HL-60/S4 treated with phorbol 12-myristate 13-acetate at 8.2 ng/mL for 4 days and 3 days (cell line): Measurements from ENCODE around the gene ZNF705A.
"Not testable (repeated sequence)": the region's sequence is repeated elsewhere in the genome, so short reads cannot be mapped to it uniquely, and the experiment has no call there.

Experiments used
- in situ Hi-C: fragments of 300-500 bp; cut with MboI; formaldehyde crosslinking; loops from 2 replicates; pipeline ENCODE4 v1.15.0; 2022; ENCODE audit warnings: low sequenced_read_pairs

Gene ZNF705A

DNA sequence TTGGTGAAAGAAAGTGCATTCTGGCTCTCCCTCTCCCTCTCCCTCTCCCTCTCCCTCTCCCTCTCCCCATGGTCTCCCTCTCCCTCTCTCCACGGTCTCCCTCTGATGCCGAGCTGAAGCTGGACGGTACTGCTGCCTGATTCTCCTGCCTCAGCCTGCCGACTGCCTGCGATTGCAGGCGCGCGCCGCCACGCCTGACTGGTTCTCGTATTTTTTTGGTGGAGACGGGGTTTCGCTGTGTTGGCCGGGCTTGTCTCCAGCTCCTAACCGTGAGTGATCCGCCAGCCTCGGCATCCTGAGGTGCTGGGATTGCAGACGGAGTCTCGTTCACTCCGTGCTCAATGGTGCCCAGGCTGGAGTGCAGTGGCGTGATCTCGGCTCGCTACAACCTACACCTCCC, 26.5 kb downstream of the ZNF705A start:
- in situ Hi-C loops, result not testable (repeated sequence)

GRCh38 chr12:8184206-8184605, 27.4 kb downstream of the ZNF705A start:
- in situ Hi-C loops, result not testable (repeated sequence)

DNA sequence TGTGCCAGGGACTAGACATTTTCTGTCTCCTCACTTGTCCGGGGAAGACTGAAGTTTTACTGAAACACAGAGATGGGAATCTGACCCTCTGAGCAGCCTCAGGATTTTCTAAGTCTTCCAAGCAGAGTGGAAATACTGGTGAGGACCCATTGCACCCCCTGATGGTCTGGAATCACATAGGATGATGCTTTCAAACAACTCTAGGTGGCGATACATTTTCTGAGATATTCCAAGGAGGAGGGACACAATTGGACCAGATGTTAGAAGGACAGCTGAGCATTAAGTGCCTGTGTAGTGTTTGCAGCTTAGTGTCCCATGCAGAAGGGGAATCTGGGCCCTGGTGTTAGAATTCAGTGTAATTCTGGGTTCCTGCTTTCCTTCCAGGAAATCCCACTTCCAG, 31.3 kb downstream of the ZNF705A start:
- in situ Hi-C loops, result not testable (repeated sequence)

GRCh38 chr12:8197685-8198308, 41.0 kb downstream of the ZNF705A start:
- in situ Hi-C loops, result not testable (repeated sequence)

GRCh38 chr12:8218711-8219382, 62.0 kb downstream of the ZNF705A start:
- in situ Hi-C loops, result not testable (repeated sequence)

- in situ Hi-C loops, result not testable (repeated sequence)
These were observed 64.6 kb downstream of the ZNF705A start for GRCh38 chr12:8221375-8221774.

DNA sequence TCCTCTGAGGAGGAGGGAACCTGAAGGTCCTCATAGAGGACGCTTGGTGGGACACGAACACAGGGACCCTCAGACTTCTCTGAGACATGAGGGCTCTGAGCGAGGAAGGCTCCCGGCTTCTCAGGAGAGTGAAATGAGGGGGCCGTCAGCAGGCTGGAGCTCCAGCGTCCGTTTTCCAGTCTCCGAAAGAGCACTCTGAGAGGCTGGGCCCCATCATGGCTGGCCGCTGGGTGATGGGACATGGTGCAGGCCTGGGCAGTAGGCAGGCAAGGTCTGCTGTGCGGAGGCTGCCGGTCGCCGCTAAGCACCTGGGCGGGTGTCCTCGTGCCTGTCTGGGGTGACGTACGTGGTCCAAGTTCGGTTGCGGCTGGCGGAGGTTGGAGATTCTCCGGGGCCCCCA, 65.0 kb downstream of the ZNF705A start:
- in situ Hi-C loops, result not testable (repeated sequence)

DNA sequence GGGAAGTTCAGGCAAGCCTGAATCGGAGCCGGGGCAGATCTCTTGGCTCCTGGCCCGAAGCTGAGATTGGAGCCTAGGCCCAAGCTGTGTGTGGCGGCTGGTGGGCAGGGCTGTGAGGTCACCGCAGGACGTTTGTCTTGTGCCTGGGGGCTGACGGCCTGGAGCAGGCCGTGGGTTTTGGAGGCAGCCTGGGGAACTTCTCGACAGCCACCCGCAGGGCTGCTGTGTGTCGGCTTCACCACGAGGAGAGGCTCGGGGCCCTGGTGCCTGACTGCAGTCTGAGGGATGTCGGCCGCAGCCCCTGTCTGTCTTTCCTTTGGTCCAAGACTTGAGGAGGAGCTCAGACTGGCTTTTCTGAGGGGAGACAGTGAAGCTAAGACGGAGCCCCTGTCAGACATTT, 65.5 kb downstream of the ZNF705A start:
- in situ Hi-C loops, result not testable (repeated sequence)

DNA sequence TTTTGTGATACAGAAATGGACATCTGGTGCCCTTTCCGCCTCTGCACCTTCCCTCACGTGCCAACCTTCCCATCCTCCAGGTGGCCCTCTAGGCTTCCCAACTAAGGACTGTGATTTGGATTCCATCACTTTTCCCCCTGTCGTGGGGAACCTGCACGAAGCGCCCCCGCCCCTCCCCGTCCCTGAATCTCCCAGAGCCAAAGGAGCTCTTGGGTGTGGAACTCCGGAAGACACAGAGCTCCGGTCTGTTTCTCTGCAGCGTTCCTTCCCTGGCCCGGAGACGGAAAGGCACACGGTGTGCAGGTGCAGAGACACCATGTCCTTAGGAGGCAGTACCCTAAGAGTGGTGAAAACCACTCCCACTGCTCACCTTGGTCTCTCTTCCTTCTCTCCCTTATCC, 66.8 kb downstream of the ZNF705A start:
- in situ Hi-C loops, result not testable (repeated sequence)

DNA sequence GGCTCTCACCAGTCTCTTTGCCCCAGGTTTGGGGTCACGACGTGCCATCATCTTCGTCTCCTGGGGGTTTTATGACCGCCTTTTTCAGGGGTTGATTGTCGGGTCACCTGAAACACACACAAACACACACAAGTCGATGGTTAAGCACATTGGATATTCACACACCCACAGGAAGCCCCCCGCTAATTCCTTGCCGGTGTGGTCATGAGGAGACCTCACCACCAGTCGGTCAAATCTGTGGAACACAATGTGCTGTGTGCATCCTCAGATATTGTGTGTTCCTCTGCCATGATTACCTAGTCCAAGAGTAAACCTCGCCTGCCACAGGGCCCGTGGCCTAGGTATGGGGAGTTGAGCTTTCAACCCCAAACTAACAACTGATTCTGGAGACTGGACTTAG, 68.0 kb downstream of the ZNF705A start:
- in situ Hi-C loops, result loop anchor here (25.0 kb wide), 1 partner anchor 112 kb away; the partner anchor contains the start of gene CLEC4A

DNA sequence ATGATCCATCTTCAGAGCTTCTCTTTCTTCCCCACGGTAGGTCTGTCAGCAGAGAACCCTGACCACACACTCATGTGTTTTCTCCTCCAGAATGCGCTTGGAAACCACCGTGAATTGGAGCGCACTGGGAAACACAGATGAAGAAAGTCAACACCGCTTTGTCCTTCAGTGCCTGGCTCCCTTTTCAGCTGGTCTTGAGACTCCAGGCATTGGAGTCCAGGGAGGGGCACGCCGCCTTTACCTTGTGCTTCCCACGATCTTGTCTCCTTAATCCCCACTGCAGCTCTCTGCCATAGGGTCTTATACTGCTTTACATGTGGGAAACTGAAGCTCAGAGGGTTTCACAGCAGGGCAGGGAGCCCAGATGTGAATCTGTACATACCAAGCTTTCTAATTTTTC, 69.5 kb downstream of the ZNF705A start:
- in situ Hi-C loops, result loop anchor here (25.0 kb wide), 1 partner anchor 114 kb away; the partner anchor contains the start of gene CLEC4A

- in situ Hi-C loops, result loop anchor here (25.0 kb wide), 1 partner anchor 115 kb away; the partner anchor contains the start of gene CLEC4A
These were observed 70.3 kb downstream of the ZNF705A start, which contains the start of gene FAM90A1 for GRCh38 chr12:8226992-8227731. Gene FAM90A1 (minus strand): TSS chr12:8227618. CDS start chr12:8224832, 2,786 bp downstream.

- in situ Hi-C loops, result loop anchor here (25.0 kb wide), 1 partner anchor 115 kb away; the partner anchor contains the start of gene CLEC4A
These were observed 70.9 kb downstream of the ZNF705A start for GRCh38 chr12:8227732-8228077.

- in situ Hi-C loops, result loop anchor here (25.0 kb wide), 1 partner anchor 116 kb away; the partner anchor contains the start of gene CLEC4A
These were observed 71.8 kb downstream of the ZNF705A start for GRCh38 chr12:8228607-8229006.

DNA sequence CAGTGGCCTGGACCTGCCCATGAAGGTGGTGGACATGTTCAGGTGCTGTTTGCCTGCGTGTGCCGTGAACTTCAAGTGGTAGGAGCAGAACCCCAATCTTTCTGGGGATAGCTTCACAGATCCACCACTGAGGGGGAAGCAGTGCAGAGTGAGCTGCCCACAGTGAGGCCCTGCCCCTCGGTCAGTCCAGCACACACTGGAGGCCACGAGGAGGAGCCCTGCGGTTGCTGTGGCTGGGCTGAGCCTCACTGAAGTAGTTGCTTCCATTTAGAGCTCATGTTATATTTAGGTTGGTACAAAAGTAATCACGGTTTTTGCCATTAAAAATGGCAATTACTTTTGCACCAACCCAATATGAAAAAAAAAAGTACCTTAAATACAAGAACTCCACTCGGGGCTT, 72.7 kb downstream of the ZNF705A start:
- in situ Hi-C loops, result loop anchor here (25.0 kb wide), 1 partner anchor 117 kb away; the partner anchor contains the start of gene CLEC4A
